Measurements from ENCODE around the gene MMS19.

The MMS19 gene, protein sequence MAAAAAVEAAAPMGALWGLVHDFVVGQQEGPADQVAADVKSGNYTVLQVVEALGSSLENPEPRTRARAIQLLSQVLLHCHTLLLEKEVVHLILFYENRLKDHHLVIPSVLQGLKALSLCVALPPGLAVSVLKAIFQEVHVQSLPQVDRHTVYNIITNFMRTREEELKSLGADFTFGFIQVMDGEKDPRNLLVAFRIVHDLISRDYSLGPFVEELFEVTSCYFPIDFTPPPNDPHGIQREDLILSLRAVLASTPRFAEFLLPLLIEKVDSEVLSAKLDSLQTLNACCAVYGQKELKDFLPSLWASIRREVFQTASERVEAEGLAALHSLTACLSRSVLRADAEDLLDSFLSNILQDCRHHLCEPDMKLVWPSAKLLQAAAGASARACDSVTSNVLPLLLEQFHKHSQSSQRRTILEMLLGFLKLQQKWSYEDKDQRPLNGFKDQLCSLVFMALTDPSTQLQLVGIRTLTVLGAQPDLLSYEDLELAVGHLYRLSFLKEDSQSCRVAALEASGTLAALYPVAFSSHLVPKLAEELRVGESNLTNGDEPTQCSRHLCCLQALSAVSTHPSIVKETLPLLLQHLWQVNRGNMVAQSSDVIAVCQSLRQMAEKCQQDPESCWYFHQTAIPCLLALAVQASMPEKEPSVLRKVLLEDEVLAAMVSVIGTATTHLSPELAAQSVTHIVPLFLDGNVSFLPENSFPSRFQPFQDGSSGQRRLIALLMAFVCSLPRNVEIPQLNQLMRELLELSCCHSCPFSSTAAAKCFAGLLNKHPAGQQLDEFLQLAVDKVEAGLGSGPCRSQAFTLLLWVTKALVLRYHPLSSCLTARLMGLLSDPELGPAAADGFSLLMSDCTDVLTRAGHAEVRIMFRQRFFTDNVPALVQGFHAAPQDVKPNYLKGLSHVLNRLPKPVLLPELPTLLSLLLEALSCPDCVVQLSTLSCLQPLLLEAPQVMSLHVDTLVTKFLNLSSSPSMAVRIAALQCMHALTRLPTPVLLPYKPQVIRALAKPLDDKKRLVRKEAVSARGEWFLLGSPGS

DNA sequence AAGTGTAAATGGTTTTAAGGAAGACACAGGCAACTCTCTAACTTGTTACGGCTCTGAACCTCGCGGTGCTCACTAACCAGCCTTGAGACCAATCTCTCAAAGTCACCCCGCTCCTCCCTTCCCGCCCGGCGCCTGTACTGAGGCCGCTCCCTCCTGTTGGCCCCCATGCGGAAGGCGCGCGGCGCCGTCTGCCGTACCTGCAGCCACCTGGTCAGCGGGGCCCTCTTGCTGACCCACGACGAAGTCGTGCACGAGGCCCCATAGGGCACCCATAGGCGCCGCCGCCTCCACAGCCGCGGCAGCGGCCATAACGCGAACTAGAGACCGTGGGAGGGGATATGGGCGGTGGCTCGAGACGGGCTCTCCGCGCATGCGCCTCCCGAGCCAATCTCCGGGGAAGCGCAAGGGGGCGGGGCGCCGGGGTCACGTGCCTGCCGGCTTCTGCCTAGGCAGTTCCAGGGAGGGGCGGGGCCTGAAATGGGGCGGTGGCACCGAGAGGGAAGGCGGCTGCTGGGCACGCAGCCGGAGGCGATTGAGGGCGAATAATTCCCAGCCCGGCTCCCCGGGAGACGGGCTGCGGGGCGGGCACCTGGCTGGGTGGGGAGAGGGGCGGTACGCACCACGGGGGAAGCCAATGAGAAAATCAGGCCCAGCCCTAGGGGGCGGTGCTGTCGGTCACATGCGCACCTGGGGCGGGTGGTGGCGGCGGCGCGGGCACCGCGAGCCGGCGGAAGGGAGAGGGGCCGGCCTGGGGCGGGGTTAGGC lies at the start of gene MMS19:
MMS19 (minus strand) TSS at position 347 of the 765 bp plus-strand sequence; CDS start at position 309, 38 bp downstream.
- peak; percentile 99 for DNase-seq (ENCODE audit: low read depth)

DNA sequence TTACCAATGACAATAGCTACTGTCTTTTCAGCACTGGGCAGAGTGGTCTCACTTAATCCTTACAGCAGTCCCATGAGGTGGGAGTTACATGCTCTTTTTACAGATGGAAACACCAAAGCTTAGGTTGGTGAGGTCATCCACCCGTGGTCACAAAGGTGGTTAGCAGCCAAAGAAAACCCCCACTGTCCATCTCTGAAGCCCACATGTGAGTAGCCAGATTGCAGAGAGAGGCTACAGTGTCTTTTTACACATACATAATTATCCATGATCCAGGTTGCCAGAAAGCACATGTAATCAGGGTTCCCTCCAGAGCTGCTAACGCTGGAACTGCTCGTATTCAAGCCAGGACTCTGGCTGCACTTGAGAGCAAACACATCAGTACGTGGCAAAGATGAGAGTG lies 49.7 kb upstream of the MMS19 start:
- no peak for DNase-seq (ENCODE audit: low read depth)

DNA sequence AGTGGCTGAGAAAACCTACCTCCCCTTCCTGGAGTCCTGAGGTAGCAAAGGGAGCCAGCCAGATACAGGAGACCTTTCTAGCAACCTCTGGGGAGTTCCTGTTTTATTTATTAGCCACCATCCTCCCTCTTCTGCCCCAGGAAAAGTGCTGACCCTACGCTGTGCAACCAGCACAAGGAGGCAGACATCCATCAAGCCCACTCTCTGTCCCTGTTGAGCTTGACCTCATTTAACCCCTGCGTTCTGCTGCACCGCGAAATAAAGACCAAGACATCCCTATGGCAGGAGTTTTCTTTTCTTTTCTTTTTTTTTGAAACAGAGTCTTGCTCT lies 49.0 kb upstream of the MMS19 start:
- no peak for DNase-seq (ENCODE audit: low read depth)

DNA sequence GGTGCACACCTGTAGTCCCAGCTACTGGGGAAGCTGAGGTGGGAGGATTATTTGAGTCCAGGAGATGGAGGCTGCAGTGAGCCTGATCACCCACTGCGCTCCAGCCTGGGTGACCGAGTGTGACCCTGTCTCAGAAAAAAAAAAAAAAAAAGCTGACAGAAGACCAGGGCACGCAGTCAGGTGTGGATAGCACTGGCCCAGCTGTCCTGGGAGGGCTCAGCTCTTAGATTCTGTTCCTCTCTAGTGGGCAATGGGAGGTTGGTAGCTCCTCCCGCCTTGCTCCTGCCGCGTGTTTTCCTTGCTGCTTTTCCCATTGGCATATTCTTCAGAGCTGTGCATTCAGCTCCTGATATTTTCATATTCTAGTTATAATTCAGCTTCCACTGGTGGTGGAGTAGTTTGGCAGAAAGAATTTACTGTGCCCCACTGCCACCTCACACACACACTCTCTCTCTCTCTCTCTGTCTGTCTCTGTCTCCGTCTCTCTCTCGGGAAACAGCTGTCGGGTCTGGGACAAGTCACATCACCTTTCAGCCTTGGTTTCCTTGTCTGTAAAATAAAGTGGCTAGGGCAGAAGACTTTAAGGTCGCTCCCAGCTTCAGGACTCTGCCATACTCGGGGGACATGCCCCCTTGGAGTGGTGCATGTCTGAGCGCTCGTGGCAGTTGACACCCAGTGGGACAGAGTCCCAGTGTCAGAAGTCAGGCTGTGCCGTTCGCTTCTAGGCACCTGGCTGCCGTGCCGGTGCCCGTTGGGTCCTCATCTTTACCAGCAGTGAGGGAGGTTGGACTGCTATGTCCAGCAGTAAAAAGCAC lies 48.4 kb upstream of the MMS19 start:
- DNase-seq (ENCODE audit: low read depth), result no peak

DNA sequence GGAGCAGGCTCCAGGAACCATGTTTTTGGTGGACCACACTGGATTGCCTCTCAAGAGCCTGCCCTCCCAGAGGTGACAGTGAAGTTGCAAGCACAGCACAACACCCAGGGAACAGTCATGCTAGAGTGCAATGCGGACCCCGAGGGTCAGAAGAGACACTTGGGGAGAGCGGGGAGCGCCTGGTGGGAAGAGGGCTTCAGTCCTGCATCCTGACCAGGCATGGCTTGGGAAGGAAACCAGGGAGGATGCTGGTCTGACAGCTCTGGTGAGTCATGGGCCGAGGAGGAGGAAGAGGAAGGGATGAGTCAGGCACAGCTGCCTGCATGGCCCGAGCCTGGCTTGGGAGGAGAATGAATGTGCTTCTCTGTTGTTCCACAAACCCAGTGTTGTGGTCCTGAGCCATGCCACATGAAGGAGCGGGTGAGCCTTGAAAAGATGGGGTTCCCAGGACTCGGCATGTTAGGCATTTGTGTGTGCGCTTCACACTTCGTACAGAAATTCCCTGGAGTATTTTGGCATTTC lies 44.9 kb upstream of the MMS19 start:
- DNase-seq (ENCODE audit: low read depth), result peak; percentile 15

DNA sequence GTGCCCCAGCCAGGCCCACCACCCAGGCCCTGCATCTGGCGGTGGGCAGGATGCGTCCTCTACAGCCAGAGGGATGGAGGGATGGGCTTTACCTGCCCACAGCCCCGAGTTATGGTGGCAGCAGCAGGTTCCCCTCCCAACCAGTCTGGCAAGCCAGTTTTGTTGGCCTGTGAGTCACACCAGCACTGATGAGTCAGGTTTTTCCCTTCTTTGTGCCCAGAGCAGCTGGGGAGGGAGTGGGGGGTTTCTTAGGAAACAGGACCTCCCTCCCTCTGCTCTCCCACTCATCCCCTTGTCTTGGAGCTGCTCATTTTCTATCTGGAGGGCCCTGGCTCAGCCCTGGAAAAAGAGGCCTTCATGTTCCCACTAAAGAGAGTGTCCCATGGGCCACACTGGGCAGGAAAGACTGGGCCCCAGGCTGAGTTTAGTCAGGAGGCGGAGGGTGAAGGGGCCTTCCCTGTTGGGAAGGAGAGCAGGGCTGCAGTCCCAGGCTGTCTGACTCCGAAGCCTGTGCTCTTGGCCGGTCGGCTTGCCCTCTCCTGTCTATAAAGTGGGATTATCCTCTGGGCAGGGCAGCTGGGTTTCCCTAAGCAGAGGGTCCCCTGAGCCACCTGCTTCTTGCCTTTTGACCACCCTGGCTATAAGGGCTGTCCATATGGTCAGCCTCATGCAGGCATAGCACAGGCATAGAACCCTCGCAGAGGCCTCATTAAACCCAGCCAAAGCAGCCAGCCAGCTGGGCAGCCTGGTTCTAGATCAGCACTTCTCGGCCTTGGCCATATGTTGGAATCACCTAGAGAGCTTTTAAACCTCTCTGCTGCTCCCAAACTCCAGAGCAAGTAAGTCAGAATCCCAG lies 44.2 kb upstream of the MMS19 start:
- DNase-seq (ENCODE audit: low read depth), result no peak

DNA sequence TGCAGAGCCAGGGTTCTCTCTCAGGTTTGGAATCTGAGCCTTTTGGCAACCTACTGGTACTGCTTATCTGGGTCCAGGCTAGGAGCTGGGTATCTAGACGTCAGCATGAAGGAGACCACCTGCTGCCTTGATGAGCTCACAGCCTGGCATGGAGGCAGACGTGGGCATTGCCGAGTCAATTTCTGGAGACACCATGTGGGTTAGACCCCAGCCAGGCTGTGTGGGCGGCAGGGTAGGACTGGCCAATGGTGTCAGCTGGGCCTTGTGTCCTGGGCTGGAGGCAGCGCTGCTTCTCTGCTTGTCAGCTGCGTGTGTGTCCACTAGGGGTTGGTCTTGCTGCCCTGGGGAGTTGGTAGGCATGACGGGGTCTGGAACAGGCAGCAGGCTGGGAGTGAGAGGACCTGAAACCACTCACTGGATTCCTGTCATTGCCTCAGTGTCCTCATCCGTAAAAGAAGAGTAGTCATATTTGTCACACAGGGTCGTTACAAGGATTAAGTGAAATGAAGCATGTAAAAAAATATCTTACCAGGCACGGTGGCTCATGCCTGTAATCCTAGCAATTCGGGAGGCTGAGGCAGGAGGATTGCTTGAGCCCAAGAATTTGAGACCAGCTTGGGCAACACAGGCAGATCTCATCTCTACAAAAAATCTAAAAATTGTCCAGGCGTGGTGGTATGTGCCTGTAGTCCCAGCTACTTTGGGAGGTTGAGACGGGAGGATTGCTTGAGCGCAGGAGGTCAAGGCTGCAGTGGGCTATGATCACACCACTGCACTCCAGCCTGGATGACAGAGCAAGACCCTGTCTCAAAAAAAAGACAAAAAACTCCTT lies 42.7 kb upstream of the MMS19 start:
- no peak for DNase-seq (ENCODE audit: low read depth)

DNA sequence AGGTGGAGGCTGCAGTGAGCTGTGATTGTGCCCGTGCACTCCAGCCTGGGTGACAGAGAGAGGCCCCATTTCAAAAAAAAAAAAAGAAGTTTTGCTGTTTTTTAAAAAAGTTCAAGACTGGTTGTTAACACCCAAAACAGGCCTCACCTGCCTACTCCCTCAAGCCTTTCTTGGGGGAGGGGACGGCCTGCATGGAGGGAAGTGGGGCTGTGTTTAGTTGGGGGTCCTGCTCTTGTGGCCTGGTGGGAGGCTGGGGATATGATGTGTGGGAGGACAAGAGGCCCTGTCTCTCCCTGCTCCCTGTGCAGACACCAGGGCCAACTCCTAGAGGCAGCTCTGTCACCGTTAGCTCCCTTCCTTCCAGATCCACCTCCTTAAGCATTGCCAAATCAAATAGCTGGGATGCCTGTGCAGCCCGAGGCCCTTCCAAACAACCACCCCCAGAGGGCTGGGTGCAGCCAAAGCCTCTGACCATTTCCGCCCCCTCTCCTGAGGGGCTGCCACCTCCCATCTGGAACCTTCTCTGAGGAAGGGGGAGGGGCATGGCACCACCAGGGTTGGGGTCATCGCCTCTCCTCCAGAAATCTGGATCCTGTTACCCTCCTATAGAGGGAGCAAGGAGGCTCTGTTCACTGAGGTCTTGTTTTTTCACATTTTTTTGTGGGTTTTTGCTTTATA lies 41.4 kb upstream of the MMS19 start:
- no peak for DNase-seq (ENCODE audit: low read depth)

DNA sequence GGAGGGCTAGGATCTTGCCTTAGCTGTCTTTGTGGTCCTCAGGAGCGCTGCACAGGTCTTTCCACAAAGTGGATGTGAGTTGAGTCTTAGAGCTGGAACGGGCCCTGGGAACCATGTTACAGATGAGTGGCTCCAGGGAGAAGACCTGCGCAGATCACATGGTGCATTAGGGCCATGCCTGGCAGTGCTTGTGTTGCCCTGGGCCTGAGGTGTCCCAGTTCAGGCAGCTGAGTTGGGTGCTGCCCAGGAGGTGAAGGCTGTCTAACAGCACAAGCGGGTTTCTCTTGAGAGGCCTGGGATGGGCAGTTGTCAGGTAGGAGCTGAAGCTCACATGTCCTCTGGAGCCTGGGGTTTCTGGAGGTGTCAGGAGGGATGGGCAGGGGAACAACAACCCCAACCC lies 40.6 kb upstream of the MMS19 start:
- DNase-seq (ENCODE audit: low read depth), result no peak

DNA sequence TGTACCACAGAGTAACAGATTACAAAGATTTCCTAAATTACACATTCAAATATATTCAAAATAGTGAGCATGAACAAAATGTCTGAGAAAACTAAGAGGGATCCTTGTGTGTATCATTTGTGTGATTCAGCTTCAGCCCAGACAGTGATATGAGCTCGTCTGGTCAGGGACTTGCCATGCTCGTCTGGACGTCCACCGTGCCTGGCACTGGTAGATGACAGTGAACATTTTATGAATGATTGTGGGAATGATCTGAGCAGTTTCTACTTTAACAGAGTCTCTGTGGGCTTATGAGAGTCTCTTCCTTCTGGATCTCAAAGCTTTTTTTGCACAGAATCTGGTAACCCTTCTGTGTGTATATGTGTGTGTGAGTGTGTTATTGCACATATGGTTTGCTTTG lies 40.2 kb upstream of the MMS19 start:
- no peak for DNase-seq (ENCODE audit: low read depth)

DNA sequence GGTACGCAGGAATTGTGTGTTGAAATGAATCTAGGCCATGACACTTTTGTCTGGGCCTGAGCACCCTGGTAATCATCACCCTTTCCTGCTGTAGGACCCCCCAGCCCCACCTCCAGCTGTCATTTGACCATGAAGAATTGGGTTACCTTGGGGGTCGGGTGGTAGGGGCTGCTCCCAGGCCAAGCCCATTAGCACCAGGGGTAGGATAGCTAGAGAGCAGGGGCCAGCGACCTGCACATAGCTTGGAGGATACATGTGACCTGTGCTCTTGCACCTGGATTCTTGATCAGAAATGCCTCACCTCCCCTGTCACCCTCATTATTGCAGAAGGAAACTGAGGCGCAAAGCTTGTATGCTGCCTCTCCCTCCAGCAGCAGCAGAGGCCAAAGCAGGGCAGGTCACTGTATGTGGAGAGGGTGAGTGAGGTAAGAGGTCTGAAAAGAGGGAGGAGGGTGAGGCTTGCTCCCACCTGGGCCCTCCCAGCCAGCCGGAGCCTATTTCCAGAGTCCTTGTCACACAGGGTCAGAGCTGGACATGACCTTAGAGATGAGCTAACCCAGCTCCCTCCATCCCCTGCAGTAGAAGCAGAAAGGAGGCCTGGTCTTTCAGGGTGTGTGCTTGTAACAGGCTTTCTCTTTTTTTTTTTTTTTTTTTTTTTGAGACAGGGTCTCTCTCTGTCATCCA lies 39.1 kb upstream of the MMS19 start:
- DNase-seq (ENCODE audit: low read depth), result no peak

DNA sequence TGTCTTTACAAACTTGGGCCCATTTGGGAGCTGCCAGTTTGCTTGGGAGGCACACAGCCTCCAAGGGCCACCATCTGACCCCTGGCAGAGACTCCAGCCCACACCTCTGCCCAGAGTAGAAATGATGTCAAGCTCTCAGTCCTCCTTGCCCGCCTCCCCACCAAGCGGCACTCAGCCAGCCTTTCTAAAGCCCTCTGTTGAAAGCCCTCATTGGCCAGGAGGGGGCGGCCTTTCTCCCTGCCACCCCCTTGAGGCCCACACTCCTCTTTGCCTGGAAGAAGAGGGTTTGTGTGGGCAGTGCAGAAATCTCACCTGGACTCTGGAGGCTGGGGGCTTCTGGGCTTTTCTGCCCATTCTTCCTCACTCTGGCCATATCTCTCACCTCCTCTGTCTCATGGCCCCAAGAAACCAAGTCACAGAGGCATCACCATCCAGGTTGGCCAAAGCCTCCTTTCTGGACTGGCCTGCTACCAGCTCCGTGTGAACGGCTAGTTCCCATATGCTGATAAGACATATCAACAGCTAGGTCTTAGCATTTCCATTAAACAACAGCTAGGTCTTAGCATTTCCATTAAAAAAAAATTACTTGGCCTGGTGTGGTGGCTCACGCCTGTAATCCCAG lies 36.6 kb upstream of the MMS19 start:
- no peak for DNase-seq (ENCODE audit: low read depth)

DNA sequence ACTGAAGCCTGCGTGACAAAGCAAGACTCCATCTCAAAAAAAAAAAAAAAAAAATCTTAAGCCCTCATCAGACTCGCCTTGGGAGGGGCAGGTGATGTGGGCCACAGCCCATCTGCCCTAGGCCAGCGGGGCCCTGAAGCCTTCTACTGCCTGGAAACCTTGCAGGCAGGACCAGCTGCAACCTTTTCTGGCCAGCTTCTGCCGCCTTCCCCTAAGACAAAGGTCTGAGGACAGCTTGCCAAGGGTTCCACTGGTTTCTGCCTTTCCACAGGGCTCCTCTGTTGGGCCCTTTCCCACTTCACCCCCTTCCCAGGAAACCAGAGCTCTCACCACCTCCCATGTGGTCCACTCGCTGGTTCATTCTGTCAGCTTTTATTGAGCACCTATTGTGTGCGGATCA lies 35.7 kb upstream of the MMS19 start:
- no peak for DNase-seq (ENCODE audit: low read depth)

DNA sequence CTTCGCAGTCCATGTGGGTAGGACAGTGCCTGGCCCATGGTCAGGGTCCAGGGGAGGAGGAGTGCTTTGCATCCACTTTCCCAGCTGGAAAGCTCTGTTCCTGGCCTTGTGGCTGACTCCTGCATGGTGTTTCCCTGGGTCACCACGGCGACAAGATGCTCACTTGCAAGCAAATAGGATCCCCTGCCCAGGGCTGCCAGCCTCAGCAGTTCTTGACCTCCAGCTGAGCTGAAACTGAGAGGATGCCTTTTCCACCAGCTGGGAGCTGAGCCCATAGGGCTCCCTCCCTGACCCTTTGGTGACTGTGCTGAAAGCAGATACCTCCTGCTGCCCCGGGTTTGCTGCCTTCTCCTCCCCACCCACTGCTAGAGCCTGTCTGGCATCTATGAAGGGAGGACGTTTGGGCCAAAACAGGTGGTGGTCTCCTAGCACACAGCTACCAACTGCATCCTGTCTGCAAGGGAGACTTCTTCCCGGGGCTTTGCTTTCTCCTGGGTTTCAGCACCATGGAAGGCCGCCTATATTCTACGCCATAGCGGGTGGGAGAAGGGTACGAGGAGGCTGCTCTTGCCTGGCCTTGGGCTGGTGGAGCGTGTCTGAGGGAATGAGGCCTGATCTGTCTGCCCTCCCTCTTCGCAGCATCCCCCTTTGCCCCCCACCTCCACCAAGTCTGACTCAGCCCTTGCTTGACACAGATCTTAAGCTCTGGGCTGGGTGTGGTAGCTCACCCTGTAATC lies 34.9 kb upstream of the MMS19 start:
- no peak for DNase-seq (ENCODE audit: low read depth)

DNA sequence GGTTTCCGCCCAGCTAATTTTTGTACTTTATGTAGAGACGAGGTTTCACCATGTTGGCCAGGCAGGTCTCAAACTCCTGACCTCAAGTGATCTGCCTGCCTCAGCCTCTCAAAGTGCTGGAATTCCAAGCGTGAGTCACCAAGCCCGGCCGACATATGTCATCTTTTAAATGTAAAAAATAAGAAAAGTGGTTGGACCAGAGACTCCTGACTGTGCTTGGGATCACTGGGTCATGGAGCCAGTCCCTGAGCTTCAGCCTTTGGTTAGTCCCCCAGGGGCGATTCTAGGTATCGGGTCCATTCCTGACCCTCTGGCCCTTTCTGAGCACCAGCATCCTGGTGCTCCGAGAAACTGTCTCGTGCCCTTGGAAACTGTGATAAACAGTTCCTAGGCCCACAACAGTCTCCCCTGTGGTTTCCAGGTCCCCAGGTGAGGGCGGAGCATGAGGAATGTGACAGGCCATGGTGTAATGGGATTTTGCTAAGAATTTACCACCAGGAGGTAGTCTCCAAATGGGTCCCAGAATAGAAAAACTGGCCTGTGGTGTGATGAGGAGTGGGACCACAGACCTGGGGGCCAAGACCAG lies 33.3 kb upstream of the MMS19 start:
- DNase-seq (ENCODE audit: low read depth), result no peak

DNA sequence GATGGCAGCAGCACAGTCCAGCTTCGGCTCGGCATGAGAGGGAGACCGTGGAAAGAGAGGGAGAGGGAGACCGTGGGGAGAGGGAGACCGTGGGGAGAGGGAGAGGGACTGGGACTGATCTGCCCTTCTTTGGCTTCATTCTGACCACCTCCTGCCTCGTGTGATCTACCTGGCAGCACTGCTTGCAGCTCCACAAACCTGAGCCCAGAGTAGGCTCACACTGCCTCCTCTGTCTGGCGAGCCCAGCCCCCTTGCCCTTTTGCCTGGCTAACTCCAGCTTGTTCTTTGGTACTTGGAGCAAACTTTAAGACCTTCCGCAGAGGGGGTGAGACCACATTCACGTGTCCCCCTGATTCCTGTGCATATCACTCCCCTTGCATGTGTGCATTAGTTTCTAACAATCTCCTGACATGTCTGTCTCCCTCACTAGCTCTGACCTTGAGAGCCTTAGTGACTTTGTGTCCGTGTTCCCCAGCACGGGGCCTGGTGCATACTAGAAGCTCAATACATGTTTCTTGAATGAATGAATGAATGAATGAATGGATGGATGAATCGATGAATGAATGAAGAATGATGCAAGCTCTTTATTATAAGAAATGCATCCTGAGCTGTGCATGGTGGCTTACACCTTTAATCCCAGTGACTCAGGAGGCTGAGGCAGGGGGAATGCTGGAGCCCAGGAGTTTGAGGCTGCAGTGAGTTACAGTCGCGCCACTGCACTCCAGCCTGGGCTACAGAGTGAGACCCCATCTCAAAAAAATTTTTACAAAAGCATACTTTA lies 31.7 kb upstream of the MMS19 start:
- DNase-seq (ENCODE audit: low read depth), result no peak
